BJ (cell line): Measurements from ENCODE around the gene ACOT13. TPM values are rescaled to one million over a fixed set of nuclear protein-coding genes. Genes with fewer than 3 reads are reported as not detected.
A peak's percentile ranks its signal among the peaks of the same experiment; 100 is the strongest.
"Not testable (repeated sequence)": the region's sequence is repeated elsewhere in the genome, so short reads cannot be mapped to it uniquely, and the experiment has no call there.

Source experiments
- CTCF ChIA-PET: fragments of 350-600 bp; formaldehyde crosslinking; extraction: SDS; loops from one replicate; lab custom pipeline; 2021; ENCODE audit warnings: antibody characterized with exemption, inconsistent platforms; lab: Yijun Ruan, JAX
- POLR2A ChIA-PET: fragments of 300-600 bp; sonication (Branson Sonifier 250); formaldehyde crosslinking; extraction: SDS; loops from one replicate; lab custom pipeline; 2021; ENCODE audit warnings: antibody characterized with exemption; lab: Charles Lee
- DNase-seq: peaks from one replicate; pipeline ENCODE4 v3.0.0-alpha.2; 2011; ENCODE audit warnings: low read depth
- H3K27me3 ChIP-seq: 2 replicates; pipeline ENCODE4 v1.6.0; 2011; ENCODE audit warnings: low read length; ENCODE audit not compliant: control insufficient read depth, insufficient read depth
- H3K36me3 ChIP-seq: 2 replicates; pipeline ENCODE4 v1.5.1; 2011; ENCODE audit warnings: low read length; ENCODE audit not compliant: control insufficient read depth, insufficient read depth
- H3K4me3 ChIP-seq: 2 replicates; pipeline ENCODE4 v1.5.1; 2011; ENCODE audit warnings: low read depth, mild to moderate bottlenecking, control low read depth, low read length
- polyA plus RNA-seq: library from polyadenylated mRNA; depleted of rRNA; stranded (reverse); fragments of >200 nt; gene quantifications from 2 replicates; pipeline ENCODE4 v1.2.3, GENCODE V29; 2011
- TF ChIP-seq, protein P1 (sequence below): IDR thresholded peaks from 2 replicates; pipeline ENCODE4 v1.5.1; 2011; ENCODE audit warnings: low read depth, mild to moderate bottlenecking, control low read depth, inconsistent platforms, low read length, moderate library complexity; ENCODE audit not compliant: insufficient read depth

Gene ACOT13
- polyA plus RNA-seq, 1 experiment: 9.9 TPM

DNA sequence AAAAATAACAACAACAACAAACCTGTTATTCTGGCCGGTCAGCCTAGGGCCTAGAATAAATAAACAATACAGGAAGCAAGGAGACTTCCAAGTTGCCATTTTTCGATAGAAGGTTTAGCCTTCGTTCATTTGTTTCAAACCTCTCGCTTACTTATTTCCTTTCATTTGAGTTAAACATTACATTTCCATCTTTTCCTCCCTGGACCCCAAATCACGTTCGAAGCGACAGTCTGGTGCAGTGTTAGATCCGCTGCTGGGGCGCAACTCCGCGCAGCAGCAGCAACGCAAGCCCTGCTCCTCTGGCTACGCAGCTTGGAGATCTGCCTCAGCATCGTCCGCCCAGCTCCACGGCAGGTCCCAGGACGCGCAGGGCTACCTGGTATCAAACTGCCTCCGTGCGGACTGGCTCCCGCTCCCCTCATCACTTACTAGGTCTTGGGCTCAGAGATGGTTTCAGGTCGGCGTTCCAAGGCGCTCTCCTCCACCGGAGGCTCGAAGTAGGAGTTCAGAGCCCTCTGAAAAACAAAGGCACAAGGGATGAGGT is 708 bp upstream of the ACOT13 start:
- DNase-seq: no peak
- peak overlapping the region; percentile 94 for H3K4me3 ChIP-seq
- no peaks in the 10 kb centered on the region for H3K27me3 ChIP-seq
- ChIA-PET POLR2A (no interaction called here), CTCF (interaction anchor here (1.1 to 3.7 kb wide), 5 partner anchors 16 to 85 kb away, joined by 3 to 10 read pairs (median 3); no protein-coding TSS in a partner anchor)
- TF ChIP-seq, protein P1, sequence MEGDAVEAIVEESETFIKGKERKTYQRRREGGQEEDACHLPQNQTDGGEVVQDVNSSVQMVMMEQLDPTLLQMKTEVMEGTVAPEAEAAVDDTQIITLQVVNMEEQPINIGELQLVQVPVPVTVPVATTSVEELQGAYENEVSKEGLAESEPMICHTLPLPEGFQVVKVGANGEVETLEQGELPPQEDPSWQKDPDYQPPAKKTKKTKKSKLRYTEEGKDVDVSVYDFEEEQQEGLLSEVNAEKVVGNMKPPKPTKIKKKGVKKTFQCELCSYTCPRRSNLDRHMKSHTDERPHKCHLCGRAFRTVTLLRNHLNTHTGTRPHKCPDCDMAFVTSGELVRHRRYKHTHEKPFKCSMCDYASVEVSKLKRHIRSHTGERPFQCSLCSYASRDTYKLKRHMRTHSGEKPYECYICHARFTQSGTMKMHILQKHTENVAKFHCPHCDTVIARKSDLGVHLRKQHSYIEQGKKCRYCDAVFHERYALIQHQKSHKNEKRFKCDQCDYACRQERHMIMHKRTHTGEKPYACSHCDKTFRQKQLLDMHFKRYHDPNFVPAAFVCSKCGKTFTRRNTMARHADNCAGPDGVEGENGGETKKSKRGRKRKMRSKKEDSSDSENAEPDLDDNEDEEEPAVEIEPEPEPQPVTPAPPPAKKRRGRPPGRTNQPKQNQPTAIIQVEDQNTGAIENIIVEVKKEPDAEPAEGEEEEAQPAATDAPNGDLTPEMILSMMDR: no peak
- peaks cover 3% of the 10 kb centered on the region for H3K36me3 ChIP-seq

DNA sequence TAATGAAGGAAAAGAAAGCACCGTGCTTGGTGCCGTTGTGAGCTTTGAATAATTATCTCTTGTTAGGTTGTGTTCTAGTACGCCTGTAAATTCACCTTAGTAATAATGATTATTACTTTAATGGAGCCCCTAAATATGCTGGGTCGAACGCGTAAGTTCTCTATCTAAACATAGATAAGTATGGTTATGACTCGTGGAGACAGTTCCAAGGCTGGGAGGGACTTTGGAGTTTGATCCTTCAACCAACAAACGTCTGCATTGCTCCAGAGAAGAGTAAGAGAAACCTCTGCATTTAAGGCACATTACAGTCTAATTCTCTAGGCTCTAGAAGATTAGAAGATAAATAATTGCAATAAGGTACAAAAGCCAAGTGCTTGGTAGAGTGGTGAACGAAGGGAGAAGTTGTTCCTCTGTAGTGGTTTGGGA is 514 bp downstream of the ACOT13 start:
- peak overlapping the region; percentile 94 for H3K4me3 ChIP-seq
- POLR2A ChIA-PET: no interaction called here
- no peak for DNase-seq
- H3K36me3 ChIP-seq: peaks cover 1% of the 10 kb centered on the region
- no peaks in the 10 kb centered on the region for H3K27me3 ChIP-seq
- CTCF ChIA-PET: interaction anchor here (0.8 to 3.7 kb wide), 5 partner anchors 13 to 84 kb away, joined by 3 to 10 read pairs (median 3); no protein-coding TSS in a partner anchor
- TF ChIP-seq, protein P1: no peak

DNA sequence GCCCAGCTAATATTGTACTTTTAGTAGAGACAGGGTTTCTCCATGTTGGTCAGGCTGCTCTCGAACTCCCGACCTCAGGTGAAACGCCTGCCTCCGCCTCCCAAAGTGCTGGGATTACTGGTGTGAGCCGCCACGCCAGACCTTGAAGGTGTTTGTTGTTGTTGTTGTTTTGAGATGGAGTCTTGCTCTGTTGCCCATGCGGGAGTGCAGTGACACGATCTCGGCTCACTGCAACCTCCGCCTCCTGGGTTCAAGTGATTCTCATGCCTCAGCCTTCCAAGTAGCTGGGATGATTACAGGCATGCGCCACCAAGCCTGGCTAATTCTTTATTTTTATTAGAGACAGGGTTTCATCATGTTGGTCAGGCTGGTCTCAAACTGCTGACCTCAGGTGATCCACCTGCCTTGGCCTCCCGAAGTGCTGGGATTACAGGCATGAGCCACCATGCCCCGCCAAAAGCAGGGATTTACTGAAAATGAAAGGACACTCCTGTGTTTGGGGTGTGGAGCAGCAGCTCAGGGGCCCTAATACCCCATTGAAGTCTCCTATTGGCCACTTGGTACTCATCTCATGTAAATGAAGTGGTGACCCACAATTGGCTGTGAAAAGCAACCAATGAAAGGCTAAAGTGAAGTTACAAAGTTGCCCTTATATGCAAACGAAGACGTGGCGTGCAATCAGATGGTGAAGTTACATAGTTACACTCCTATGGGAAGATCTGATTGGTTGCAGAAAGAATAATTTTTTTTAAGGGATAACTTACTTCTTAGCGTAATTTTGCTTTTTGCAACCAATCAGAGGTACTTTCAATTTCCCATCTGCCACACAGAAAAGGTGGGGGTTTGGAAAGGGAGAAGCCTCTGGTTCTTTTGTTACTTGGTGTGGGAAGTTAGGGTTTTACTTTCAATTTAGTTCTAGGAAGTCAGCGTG is 1.5 kb downstream of the ACOT13 start:
- CTCF ChIA-PET: interaction anchor here (3.7 kb wide), 1 partner anchor 85 kb away, joined by 10 read pairs; no protein-coding TSS in a partner anchor
- H3K36me3 ChIP-seq, H3K4me3 ChIP-seq, POLR2A ChIA-PET, H3K27me3 ChIP-seq, DNase-seq: not testable (repeated sequence)

DNA sequence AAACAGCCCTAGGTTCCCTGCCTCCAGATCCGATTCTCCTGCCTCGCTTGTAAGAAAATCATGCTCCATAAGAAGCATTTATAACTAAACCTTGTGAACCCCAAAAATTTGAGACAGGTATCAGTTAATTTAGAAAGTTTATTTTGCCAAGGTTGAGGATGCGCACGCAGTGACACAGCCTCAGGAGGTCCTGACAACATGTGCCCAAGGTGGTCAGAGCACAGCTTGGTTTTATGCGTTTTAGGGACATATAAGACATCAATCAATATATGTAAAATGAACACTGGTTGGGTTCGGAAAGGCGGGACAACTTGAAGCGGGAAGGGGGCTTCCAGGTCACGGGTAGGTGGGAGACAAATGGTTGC is 2.1 kb downstream of the ACOT13 start:
- no peak overlapping the region for H3K4me3 ChIP-seq
- H3K36me3 ChIP-seq: no peaks in the 10 kb centered on the region
- no peak for DNase-seq
- ChIA-PET POLR2A (no interaction called here), CTCF (interaction anchor here (3.7 kb wide), 1 partner anchor 85 kb away, joined by 10 read pairs; no protein-coding TSS in a partner anchor)
- TF ChIP-seq, protein P1: no peak
- no peaks in the 10 kb centered on the region for H3K27me3 ChIP-seq

DNA sequence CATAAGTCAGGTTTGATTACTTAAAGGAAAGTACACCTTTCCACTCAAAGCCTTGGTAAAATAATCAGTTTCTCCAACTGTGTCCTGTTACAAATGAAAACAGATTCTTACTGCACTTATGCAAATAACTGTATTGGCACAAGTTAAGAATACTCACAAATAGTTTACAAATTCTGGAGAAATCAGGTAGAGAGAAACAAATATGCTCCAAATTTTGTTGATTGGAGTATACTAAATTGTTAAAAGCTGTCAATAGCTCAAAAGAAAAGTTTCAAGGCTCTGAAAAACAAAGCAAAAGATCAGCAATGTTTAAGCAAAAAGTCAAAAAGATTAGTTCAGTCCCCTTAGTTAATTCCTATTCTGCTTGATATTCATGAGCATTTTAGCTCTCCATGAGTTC is 3.6 kb downstream of the ACOT13 start:
- CTCF ChIA-PET: interaction anchor here (0.7 to 1.2 kb wide), 2 partner anchors 11 to 90 kb away, joined by 3 read pairs; no protein-coding TSS in a partner anchor
- POLR2A ChIA-PET, H3K27me3 ChIP-seq, H3K36me3 ChIP-seq, H3K4me3 ChIP-seq, DNase-seq: not testable (repeated sequence)

DNA sequence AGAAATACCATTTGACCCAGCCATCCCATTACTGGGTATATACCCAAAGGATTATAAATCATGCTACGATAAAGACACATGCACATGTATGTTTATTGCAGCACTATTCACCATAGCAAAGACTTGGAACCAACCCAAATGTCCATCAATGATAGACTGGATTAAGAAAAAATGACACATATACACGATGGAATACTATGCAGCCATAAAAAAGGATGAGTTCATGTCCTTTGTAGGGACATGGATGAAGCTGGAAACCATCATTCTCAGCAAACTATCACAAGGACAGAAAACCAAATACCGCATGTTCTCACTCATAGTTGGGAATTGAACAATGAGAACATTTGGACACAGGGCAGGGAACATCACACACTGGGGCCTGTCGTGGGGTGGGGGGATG is 4.2 kb downstream of the ACOT13 start:
- H3K27me3 ChIP-seq, H3K36me3 ChIP-seq, DNase-seq, H3K4me3 ChIP-seq, POLR2A ChIA-PET: not testable (repeated sequence)
- CTCF ChIA-PET: interaction anchor here (1.2 kb wide), 1 partner anchor 90 kb away, joined by 3 read pairs; no protein-coding TSS in a partner anchor
